Measurements from ENCODE around the gene IL26.

DNA sequence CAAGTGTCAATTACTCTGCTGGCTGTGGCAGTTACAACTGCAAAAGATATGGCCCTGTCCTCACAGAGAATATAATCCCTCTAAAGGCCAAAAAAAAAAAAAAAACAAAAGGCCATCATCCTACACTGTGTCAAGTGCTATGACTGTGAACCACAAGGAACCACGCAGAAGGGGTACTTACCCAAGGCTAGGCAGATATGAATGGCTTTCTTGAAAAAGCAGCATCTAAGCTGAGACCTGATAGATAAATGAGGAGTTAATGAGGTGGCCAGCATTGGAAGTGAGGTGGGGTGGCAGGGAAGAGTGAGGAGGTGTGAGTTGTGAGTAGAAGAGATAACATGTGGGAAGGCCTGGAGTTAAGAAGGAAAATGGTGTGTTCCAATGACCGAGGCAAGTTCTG, 44.2 kb upstream of the IL26 start:
- TF ChIP-seq, protein P1, sequence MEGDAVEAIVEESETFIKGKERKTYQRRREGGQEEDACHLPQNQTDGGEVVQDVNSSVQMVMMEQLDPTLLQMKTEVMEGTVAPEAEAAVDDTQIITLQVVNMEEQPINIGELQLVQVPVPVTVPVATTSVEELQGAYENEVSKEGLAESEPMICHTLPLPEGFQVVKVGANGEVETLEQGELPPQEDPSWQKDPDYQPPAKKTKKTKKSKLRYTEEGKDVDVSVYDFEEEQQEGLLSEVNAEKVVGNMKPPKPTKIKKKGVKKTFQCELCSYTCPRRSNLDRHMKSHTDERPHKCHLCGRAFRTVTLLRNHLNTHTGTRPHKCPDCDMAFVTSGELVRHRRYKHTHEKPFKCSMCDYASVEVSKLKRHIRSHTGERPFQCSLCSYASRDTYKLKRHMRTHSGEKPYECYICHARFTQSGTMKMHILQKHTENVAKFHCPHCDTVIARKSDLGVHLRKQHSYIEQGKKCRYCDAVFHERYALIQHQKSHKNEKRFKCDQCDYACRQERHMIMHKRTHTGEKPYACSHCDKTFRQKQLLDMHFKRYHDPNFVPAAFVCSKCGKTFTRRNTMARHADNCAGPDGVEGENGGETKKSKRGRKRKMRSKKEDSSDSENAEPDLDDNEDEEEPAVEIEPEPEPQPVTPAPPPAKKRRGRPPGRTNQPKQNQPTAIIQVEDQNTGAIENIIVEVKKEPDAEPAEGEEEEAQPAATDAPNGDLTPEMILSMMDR (IDR thresholded peaks at IDR 0.05): no peak
- TF ChIP-seq POLR2A (IDR thresholded peaks at IDR 0.05): no peak
